HG02678 (cell line): Measurements from ENCODE around the gene KSR2.
"Not testable (repeated sequence)": the region's sequence is repeated elsewhere in the genome, so short reads cannot be mapped to it uniquely, and the experiment has no call there.

ENCODE experiments used
- ATAC-seq: cut with Tn5 transposase; IDR thresholded peaks from one replicate; pipeline ENCODE4 v1.9.1; 2021; ENCODE audit warnings: mild to moderate bottlenecking, moderate library complexity; ENCODE audit not compliant: unreplicated experiment

The KSR2 gene

GRCh38 chr12:117860787-117861290 lies 108.0 kb downstream of the KSR2 start:
- not testable (repeated sequence) for ATAC-seq

GRCh38 chr12:117860111-117860510 lies 108.7 kb downstream of the KSR2 start:
- ATAC-seq, result no peak

- no peak for ATAC-seq
Observed at GRCh38 chr12:117857632-117858612, 110.9 kb downstream of the KSR2 start.

- not testable (repeated sequence) for ATAC-seq
Observed at GRCh38 chr12:117857139-117857538, 111.7 kb downstream of the KSR2 start.

- no peak for ATAC-seq
Observed at GRCh38 chr12:117855165-117855564, 113.6 kb downstream of the KSR2 start.

DNA sequence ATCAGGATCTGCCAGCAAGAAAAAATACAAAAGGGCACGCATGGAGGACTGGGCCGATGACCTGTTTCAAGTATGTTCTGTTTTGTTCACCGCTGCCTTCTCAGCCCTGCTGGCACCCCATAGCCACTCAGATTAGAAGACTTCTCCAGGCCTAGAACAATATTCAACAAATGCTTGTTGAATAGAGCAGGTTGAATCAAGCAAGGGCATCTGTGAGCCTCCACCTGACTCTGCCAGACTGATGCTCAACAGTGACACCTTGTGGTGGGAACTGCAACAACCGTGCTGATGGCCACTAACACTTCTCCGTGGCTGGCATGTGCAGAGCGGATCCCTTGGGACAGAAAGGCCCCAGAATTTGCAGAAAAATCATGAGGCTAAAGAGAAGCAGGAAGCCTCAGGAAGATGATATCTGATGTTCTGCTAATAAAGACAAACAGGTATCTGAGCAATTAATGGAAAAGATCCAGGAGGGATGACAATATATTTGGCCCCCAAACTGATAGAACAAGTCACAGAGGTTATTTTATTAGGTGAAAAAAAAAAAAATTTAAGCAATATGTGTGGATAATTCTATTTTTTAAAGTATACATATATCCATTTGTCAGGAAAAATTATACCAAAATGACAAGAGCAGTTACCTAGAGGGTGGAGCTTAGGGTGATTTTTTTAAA lies 114.3 kb downstream of the KSR2 start:
- no peak for ATAC-seq

GRCh38 chr12:117853600-117853999 lies 115.2 kb downstream of the KSR2 start:
- ATAC-seq, result no peak

GRCh38 chr12:117850048-117850447 lies 118.7 kb downstream of the KSR2 start:
- ATAC-seq, result no peak

GRCh38 chr12:117847371-117847770 lies 121.4 kb downstream of the KSR2 start:
- ATAC-seq, result no peak

DNA sequence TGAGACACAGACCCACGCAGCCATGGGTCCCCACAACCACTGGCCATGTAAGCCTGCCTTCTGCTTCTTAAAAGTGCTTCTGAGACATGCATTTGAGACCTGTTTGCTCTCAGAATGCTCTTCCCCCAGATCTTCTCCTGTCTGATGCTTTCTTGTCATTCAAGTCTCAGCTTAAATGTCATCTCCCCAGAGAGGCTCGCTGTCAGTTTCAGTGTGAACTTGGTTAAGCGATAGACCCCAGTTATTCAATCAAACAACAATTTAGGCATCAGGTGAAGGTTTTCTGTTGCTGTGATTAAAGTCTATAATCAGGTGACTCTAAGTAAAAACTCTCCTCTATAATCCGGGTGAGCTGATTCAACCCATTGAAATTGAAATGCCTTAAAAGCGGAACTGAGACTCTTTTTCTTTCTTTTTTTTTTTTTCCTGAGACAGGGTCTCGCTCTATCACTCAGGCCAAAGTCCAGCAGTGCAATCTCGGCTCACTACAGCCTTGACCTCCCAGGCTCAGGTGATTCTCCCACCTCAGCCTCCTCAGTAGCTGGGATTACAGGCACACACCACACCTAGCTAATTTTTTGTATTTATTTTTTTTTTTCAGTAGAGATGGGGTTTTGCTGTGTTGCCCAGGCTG lies 123.4 kb downstream of the KSR2 start:
- ATAC-seq, result no peak

DNA sequence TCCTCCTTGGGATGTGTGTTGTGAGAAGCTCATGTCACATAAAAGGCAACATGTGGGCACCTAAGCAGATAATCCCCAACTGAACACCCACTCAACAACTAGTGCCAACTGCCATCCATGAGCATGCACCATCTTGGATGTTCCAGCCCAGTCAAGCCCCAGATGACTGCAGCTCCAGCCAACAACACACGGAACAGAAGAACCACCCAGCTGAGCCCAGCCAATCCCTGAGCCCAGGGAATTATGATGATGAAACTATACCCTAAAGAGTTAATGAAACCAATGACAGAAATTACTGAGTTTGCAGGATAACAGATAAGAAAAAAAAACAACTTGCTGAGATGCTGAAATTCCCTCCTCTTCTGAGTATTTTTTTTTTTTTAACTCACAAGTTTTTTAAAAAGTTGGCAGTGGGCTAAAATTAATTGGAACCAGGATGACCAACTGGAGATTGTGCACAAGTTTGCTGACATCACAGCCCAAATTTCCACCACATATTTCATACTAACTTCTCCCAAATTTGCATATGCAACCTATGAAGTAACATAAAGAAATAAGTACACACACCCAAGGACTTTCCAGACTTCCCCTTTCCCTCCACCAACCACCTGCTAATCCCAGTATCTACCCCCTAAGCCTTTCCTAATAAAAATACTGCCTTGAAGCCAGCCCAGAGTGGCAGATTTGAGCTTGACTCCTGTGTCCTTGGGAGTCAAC lies 124.5 kb downstream of the KSR2 start:
- ATAC-seq, result no peak

DNA sequence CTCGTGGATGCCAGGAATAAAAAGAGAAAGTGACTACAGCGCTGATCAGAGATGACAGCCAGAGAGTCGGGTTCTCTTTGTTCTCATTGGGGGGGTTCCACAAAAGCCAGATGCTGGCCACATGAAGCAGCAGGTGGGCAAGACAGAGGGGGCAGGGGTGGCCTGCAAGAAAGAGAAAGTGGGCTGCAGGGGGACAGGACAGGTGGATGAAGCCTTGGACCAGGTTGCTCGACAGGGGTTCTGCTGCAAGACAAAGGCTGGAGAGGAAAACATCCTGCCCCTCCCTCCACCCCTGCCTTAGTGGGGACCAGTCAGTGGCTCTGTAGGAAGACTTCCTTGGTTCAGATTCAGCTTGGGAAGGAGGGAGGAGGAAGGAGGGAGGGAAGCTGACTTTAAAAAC lies 126.2 kb downstream of the KSR2 start:
- ATAC-seq, result no peak

GRCh38 chr12:117842220-117842619 lies 126.6 kb downstream of the KSR2 start:
- no peak for ATAC-seq

GRCh38 chr12:117837737-117838050 lies 131.1 kb downstream of the KSR2 start:
- no peak for ATAC-seq

DNA sequence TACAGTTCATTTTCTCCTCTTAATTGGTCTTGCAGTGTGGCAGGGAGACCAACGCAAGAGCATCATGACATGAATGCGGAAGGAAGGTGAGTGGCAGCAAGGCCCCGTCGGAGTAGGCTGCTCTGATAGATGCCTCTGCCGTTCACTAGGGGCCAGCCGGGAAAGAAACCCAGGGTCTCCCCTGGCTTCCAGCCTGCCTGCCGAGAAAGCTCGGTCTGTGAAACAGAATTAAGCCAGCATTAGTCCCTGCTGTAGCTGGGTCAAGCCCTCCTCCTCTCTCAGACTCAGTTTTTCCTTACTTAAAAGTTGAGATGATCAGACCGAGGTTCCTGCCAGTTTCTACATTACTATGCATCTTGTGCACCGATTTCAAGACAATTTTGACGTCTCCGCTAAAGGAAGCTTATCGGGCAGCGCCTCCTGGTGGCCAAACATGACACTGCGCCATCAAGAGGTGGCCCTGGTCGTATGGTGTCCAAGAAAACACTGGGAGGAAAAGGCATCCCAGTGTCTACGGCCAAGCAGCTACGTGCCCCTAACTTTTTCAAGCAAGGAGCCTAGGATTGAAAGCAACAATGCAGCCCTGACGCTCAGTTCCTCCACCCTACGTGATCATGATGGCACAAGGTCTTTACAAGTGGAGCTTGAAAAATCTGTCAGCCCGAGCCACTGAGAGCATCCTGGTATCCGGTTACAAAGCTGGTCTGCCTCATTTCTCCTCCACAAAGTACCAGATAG lies 131.6 kb downstream of the KSR2 start:
- no peak for ATAC-seq

DNA sequence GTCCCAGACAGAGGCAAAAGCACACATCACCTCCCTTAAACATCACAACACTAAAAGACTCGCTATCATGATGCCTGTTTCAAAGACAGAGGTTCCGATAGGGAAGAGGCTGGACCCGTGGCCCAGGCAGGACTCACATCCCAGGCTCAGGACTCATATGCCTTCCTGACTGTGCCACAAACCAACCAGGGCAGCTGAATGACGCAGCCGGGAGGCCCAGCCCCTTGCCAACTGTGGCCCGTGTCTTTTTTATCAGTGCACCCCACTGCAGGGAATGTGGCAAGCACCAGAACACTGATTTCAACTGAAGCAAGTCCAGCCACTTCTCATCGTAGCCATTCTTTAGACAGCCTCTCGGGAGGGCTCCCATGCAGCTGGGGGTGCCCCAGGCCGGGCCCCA lies 132.3 kb downstream of the KSR2 start:
- ATAC-seq, result no peak

DNA sequence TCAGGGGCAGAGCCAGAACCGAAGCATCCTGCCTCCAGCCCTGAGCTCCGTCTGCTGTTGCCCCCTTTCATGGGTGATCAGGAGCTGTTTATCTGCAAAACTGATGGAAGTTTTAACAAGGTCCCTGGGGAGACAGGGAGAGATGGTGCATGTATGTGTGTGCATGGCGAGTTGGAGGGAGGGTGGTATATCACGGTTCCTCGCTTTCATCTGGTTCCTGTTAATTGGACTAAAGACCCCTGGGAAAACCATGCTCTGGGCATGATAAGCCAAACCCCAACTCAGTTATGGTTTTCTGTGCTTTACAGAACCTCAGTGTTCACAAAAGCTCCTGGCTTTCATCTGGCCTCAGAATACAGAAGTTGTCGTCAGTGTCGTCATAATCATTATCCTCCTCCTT lies 133.6 kb downstream of the KSR2 start:
- ATAC-seq, result no peak

GRCh38 chr12:117832459-117833457 lies 136.0 kb downstream of the KSR2 start:
- no peak for ATAC-seq

GRCh38 chr12:117830471-117830870 lies 138.3 kb downstream of the KSR2 start:
- no peak for ATAC-seq
